ENCODE measurements around the gene TMEM200A. TPM values are rescaled to one million over a fixed set of nuclear protein-coding genes. Genes with fewer than 3 reads are reported as not detected.

The TMEM200A gene
- total RNA-seq, 2 donors from 2014 or later: 0.87 to 5.1 TPM

DNA sequence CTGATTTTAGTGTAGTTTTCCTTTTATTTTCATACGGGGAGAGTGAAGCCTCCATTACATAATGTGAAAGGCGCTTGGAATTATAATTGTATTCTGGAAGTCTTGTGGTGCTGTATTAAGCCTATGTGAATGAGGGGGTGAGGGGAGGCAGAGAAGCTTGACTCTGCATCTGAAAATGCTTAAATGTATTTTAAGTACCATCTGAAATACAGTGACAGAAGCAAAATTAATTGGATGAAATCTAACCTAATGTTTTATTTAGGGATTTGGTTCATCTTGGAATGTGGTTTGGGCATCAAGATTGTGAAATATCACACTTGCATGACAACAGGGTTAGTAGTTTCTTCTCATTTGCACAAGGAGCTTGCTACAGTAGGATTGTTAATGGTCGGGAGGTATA, 41.2 kb downstream of the TMEM200A start:
- no peak overlapping the region for H3K4me3 ChIP-seq
- no peak overlapping the region for H3K27ac ChIP-seq
- H3K36me3 ChIP-seq: no peaks in the 10 kb centered on the region
- TF ChIP-seq, protein P1, sequence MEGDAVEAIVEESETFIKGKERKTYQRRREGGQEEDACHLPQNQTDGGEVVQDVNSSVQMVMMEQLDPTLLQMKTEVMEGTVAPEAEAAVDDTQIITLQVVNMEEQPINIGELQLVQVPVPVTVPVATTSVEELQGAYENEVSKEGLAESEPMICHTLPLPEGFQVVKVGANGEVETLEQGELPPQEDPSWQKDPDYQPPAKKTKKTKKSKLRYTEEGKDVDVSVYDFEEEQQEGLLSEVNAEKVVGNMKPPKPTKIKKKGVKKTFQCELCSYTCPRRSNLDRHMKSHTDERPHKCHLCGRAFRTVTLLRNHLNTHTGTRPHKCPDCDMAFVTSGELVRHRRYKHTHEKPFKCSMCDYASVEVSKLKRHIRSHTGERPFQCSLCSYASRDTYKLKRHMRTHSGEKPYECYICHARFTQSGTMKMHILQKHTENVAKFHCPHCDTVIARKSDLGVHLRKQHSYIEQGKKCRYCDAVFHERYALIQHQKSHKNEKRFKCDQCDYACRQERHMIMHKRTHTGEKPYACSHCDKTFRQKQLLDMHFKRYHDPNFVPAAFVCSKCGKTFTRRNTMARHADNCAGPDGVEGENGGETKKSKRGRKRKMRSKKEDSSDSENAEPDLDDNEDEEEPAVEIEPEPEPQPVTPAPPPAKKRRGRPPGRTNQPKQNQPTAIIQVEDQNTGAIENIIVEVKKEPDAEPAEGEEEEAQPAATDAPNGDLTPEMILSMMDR (IDR thresholded peaks at IDR 0.05): no peak
- no peak for TF ChIP-seq POLR2A (IDR thresholded peaks at IDR 0.05)
- TF ChIP-seq POLR2AphosphoS5 (IDR thresholded peaks at IDR 0.05): no peak
- intact Hi-C loops (cut with DNase I): no loop called here
- H3K9me3 ChIP-seq: no peaks in the 10 kb centered on the region
- 78% methylated on average over 3 of the region's 3 CpGs for WGBS
- no peak for DNase-seq (ENCODE audit: low spot score)
- H3K4me1 ChIP-seq (replicated peaks): no peaks in the 10 kb centered on the region
- H3K27me3 ChIP-seq (replicated peaks; ENCODE audit: insufficient read depth): no peaks in the 10 kb centered on the region

- no peaks in the 10 kb centered on the region for H3K27me3 ChIP-seq (replicated peaks; ENCODE audit: insufficient read depth)
- H3K27ac ChIP-seq: no peak overlapping the region
- no peak overlapping the region for H3K4me3 ChIP-seq
- no peaks in the 10 kb centered on the region for H3K9me3 ChIP-seq
- intact Hi-C loops (cut with DNase I): no loop called here
- 60% methylated on average over 2 of the region's 2 CpGs for WGBS
- no peaks in the 10 kb centered on the region for H3K36me3 ChIP-seq
- TF ChIP-seq, protein P1 (IDR thresholded peaks at IDR 0.05): no peak
- TF ChIP-seq POLR2A (IDR thresholded peaks at IDR 0.05) (no peak), POLR2AphosphoS5 (IDR thresholded peaks at IDR 0.05) (no peak)
- no peak for DNase-seq (ENCODE audit: low spot score)
- H3K4me1 ChIP-seq (replicated peaks): no peaks in the 10 kb centered on the region
Measured at GRCh38 chr6:130409418-130410100, 43.7 kb downstream of the TMEM200A start.

GRCh38 chr6:130411481-130411880, 45.7 kb downstream of the TMEM200A start:
- H3K4me3 ChIP-seq: no peak overlapping the region

DNA sequence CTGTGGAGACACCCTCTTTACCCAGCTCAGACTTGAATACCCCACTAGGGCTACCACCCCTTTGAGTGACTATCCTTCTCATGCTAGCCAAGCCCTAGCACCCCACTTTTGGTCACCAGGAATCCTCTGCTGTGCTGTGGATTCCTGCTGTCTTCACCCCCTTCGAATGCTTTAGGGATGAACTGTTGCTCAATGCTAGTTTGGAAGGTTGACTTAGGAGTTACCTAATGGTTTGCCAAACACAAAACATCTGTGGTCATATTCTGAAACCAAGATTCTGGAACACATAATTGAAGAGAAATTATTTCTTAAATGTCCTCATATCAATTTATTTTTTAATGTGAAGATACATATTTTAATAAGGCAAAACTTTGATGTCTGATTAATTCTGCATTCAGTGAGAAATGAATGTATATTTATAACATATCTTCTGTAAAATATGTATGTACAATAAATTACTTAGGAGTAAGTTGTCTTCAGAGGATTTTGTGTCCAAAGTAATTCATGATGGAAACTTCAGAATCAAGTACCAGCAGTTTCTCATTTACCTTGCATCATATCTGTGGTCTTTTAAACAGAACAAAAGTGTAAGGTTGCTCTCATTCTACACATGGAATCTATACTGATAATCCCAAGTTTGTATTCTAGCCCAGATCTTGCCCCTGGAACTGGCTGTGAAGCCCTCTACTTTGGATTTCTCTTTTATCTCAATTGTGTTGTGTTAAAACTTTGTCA, 46.9 kb downstream of the TMEM200A start:
- no peaks in the 10 kb centered on the region for H3K9me3 ChIP-seq
- no peaks in the 10 kb centered on the region for H3K4me1 ChIP-seq (replicated peaks)
- H3K4me3 ChIP-seq: no peak overlapping the region
- no peaks in the 10 kb centered on the region for H3K36me3 ChIP-seq
- TF ChIP-seq POLR2AphosphoS5 (IDR thresholded peaks at IDR 0.05) (no peak), POLR2A (IDR thresholded peaks at IDR 0.05) (no peak)
- TF ChIP-seq, protein P1 (IDR thresholded peaks at IDR 0.05): no peak
- no peaks in the 10 kb centered on the region for H3K27me3 ChIP-seq (replicated peaks; ENCODE audit: insufficient read depth)
- H3K27ac ChIP-seq: no peak overlapping the region
- no peak for DNase-seq (ENCODE audit: low spot score)
- intact Hi-C loops (cut with DNase I): no loop called here
- 64% methylated on average over 1 of the region's 1 CpG for WGBS

More at GRCh38 chr6:130411481-130411880, 45.7 kb downstream of the TMEM200A start:
- Histone ChIP-seq H3K36me3 (no peaks in the 10 kb centered on the region), H3K27me3 (replicated peaks; ENCODE audit: insufficient read depth) (no peaks in the 10 kb centered on the region), H3K4me1 (replicated peaks) (no peaks in the 10 kb centered on the region), H3K9me3 (no peaks in the 10 kb centered on the region), H3K27ac (no peak overlapping the region)
- 48% methylated on average over 2 of the region's 2 CpGs for WGBS
- intact Hi-C loops (cut with DNase I): no loop called here
- DNase-seq (ENCODE audit: low spot score): no peak
- TF ChIP-seq, protein P1 (IDR thresholded peaks at IDR 0.05): no peak
- no peak for TF ChIP-seq POLR2AphosphoS5 (IDR thresholded peaks at IDR 0.05)
- TF ChIP-seq POLR2A (IDR thresholded peaks at IDR 0.05): no peak

Measured in prostate gland (tissue), 2 donors.